Stomach (tissue), 9 donors: ENCODE measurements around the gene CACTIN. TPM values are rescaled to one million over a fixed set of nuclear protein-coding genes. Genes with fewer than 3 reads are reported as not detected.

Source experiments
- DNase-seq, 2 donors: peaks; one replicate each; pipeline versions ENCODE4 v3.0.0 to v3.0.0-alpha.2; 2013 to 2019
- H3K27ac ChIP-seq, 5 donors: fragments of 200-600 bp in 4 of 5; sonication (generic) in 4 of 5; one replicate each; pipeline ENCODE4 v1.5.1; 2013 to 2019; ENCODE audit warnings: mild to moderate bottlenecking in 1 of 5, moderate library complexity in 1 of 5
- H3K27me3 ChIP-seq, 3 donors: fragments of 200-600 bp; sonication (generic); one replicate each; pipeline ENCODE4 v1.5.1; 2017 to 2019; ENCODE audit warnings: mixed run types in 1 of 3
- H3K36me3 ChIP-seq, 4 donors: fragments of 200-600 bp; sonication (generic); 1 replicate in 3 of 4; 2 replicates in 1 of 4; pipeline ENCODE4 v1.5.1; 2016 to 2019
- H3K4me1 ChIP-seq, 4 donors: fragments of 200-600 bp; sonication (generic); one replicate each; pipeline ENCODE4 v1.5.1; 2016 to 2019
- H3K4me3 ChIP-seq, 4 donors: fragments of 200-600 bp; sonication (generic) in 3 of 4; one replicate each; pipeline ENCODE4 v1.5.1; 2016 to 2019; ENCODE audit warnings: mild to moderate bottlenecking in 1 of 4
- H3K9me3 ChIP-seq, 4 donors: fragments of 200-600 bp; sonication (generic); one replicate each; pipeline ENCODE4 v1.5.1; 2016 to 2019
- CTCF ChIP-seq, 7 experiments: fragments of 450-650 bp in 4 of 7; fragments of 200-600 bp in 3 of 7; sonication (generic) in 3 of 7; IDR thresholded peaks; one replicate each; pipeline ENCODE4 v1.5.1; 2016 to 2019; ENCODE audit warnings: antibody characterized with exemption in 7 of 7, control low read depth in 2 of 7, mild to moderate bottlenecking in 1 of 7
- EP300 ChIP-seq: sonication (generic); formaldehyde crosslinking; IDR thresholded peaks from one replicate; pipeline ENCODE4 v1.6.1; 2017; ENCODE audit warnings: antibody characterized with exemption
- POLR2A ChIP-seq, 4 donors: fragments of 450-650 bp; IDR thresholded peaks; one replicate each; pipeline ENCODE4 v1.6.1; 2016; ENCODE audit warnings: antibody characterized with exemption in 4 of 4, control low read depth in 2 of 4, mild to moderate bottlenecking in 1 of 4, moderate library complexity in 1 of 4
- POLR2AphosphoS5 ChIP-seq, 3 donors: sonication (generic); formaldehyde crosslinking; IDR thresholded peaks; one replicate each; pipeline ENCODE4 v1.6.1; 2016; ENCODE audit warnings: antibody characterized with exemption in 3 of 3
- WGBS, 5 donors: extraction: QIAGEN DNeasy Blood & Tissue Kit in 3 of 5; methylation state at CpG; one replicate each; pipeline versions ENCODE4 v1.1.5 to v1.1.7; 2013 to 2018; 5-methylcytosine and 5-hydroxymethylcytosine counted together
- intact Hi-C: fragments of 100-400 bp; cut with DNase I; formaldehyde crosslinking; loops from one replicate; pipeline ENCODE4 v1.15.1; 2023; ENCODE audit warnings: low total_unique reads
- polyA plus RNA-seq, 3 donors: library from polyadenylated mRNA; stranded (reverse); fragments of 200-250 nt; gene quantifications; one replicate each; pipeline ENCODE4 v1.2.3, GENCODE V29; 2013
- total RNA-seq, 5 donors: library from RNA; depleted of rRNA; stranded (reverse); fragments of >200 nt; gene quantifications; one replicate each; pipeline versions ENCODE4 v1.1.0 to v1.2.3, GENCODE V29; 2014 to 2016
- donor health status: healthy with polysubstance abuse.
- donor health status: Bipolar disorder and iron deficiency.
- donor health status: healthy.

The CACTIN gene
- total and polyA plus RNA-seq, 8 donors: 9.8 to 180 (median 14.7) TPM

DNA sequence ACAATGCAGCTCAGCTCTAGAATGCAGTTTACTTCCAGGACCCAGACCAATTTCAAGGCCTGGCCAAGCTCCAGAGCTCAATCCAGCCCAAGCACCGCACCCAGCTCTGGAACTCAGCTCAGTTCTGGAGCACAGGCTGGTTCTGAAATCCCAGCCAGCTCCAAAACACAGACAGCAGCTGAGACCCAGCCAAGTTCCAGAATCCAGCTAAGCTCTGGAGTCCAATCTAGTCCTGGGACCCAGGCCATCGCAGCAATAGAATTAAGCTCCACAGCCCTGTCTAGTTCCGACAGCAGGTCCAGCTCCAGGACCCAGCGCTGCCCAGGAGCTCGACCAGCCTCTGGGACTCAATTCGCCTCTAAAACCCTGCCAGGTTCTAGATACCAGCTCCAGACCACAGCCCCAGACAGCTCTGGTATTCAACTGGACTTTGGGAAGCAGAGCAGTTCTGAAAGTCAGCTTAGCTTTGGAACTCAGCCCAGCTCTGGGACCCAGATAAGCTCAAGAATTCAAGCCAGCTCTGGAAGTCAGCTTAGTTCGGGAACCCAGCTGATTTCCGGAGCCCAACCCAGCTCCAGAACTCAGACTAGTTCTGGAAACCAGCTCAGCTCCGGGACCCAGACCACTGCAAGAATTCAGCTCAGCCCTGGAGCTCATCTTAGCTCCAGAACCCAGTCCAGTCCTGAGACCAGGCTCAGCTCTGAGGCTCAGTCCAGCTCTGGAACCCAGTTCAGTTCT lies 34.5 kb downstream of the CACTIN start:
- H3K36me3 ChIP-seq: peaks cover 0 to 6% (median 0%) of the 10 kb centered on the region in 4 donors
- H3K9me3 ChIP-seq: no peaks in the 10 kb centered on the region
- no peak overlapping the region for H3K27ac ChIP-seq
- intact Hi-C loops: no loop called here
- DNase-seq: peak in 1 of 2 donors; percentile 61
- TF ChIP-seq POLR2A (IDR thresholded peaks at IDR 0.05): no peak
- TF ChIP-seq POLR2AphosphoS5 (IDR thresholded peaks at IDR 0.05): no peak
- TF ChIP-seq CTCF (IDR thresholded peaks at IDR 0.05): no peak
- TF ChIP-seq EP300: no peak
- peaks cover 0 to 4% (median 3%) of the 10 kb centered on the region in 4 donors for H3K4me1 ChIP-seq
- H3K4me3 ChIP-seq: no peak overlapping the region
- peaks cover 0 to 10% (median 0%) of the 10 kb centered on the region in 3 donors for H3K27me3 ChIP-seq
- WGBS, 5 donors: 49 to 77% (median 57%) methylated on average over 8 to 9 of the region's 9 CpGs

GRCh38 chr19:3590991-3591659 lies 35.5 kb downstream of the CACTIN start:
- Histone ChIP-seq H3K27me3 (peaks cover 0 to 18% (median 5%) of the 10 kb centered on the region in 3 donors), H3K4me3 (no peak overlapping the region), H3K27ac (no peak overlapping the region), H3K9me3 (no peaks in the 10 kb centered on the region), H3K4me1 (peaks cover 4 to 13% (median 10%) of the 10 kb centered on the region in 4 donors), H3K36me3 (peaks cover 0 to 6% (median 0%) of the 10 kb centered on the region in 4 donors)
- 79 to 91% (median 90%) methylated on average over 7 to 8 of the region's 8 CpGs for WGBS, 5 donors
- no peak for TF ChIP-seq CTCF (IDR thresholded peaks at IDR 0.05)
- TF ChIP-seq EP300: no peak
- no peak for TF ChIP-seq POLR2A (IDR thresholded peaks at IDR 0.05)
- no peak for TF ChIP-seq POLR2AphosphoS5 (IDR thresholded peaks at IDR 0.05)
- intact Hi-C loops: no loop called here
- DNase-seq: no peak

GRCh38 chr19:3589949-3590348 lies 36.6 kb downstream of the CACTIN start:
- Histone ChIP-seq H3K4me1 (peaks cover 14 to 23% (median 21%) of the 10 kb centered on the region in 4 donors), H3K27ac (no peak overlapping the region), H3K36me3 (no peaks in the 10 kb centered on the region), H3K9me3 (no peaks in the 10 kb centered on the region), H3K27me3 (peaks cover 2 to 25% (median 17%) of the 10 kb centered on the region in 3 donors), H3K4me3 (no peak overlapping the region)
- TF ChIP-seq POLR2A (IDR thresholded peaks at IDR 0.05) (no peak), EP300 (no peak), CTCF (IDR thresholded peaks at IDR 0.05) (no peak), POLR2AphosphoS5 (IDR thresholded peaks at IDR 0.05) (no peak)
- DNase-seq: no peak
- intact Hi-C loops: no loop called here
- WGBS, 5 donors: 95 to 97% (median 96%) methylated on average over 22 of the region's 22 CpGs

GRCh38 chr19:3589439-3589838 lies 37.2 kb downstream of the CACTIN start:
- intact Hi-C loops: no loop called here
- H3K9me3 ChIP-seq: no peaks in the 10 kb centered on the region
- peaks cover 14 to 23% (median 21%) of the 10 kb centered on the region in 4 donors for H3K4me1 ChIP-seq
- DNase-seq: no peak
- no peaks in the 10 kb centered on the region for H3K36me3 ChIP-seq
- TF ChIP-seq POLR2A (IDR thresholded peaks at IDR 0.05) (no peak), CTCF (IDR thresholded peaks at IDR 0.05) (no peak), POLR2AphosphoS5 (IDR thresholded peaks at IDR 0.05) (no peak)
- H3K4me3 ChIP-seq: no peak overlapping the region
- 83 to 86% (median 84%) methylated on average over 10 to 11 of the region's 11 CpGs for WGBS, 5 donors
- no peak overlapping the region for H3K27ac ChIP-seq
- peaks cover 2 to 30% (median 18%) of the 10 kb centered on the region in 3 donors for H3K27me3 ChIP-seq
